NCI-H526 (cell line): ENCODE data around the gene ZBTB22.

Source experiments
- DNase-seq, 2 experiments: peaks; one replicate each; lab custom pipeline; 2025; lab: John Stamatoyannopoulos, UW

ZBTB22 gene

DNA sequence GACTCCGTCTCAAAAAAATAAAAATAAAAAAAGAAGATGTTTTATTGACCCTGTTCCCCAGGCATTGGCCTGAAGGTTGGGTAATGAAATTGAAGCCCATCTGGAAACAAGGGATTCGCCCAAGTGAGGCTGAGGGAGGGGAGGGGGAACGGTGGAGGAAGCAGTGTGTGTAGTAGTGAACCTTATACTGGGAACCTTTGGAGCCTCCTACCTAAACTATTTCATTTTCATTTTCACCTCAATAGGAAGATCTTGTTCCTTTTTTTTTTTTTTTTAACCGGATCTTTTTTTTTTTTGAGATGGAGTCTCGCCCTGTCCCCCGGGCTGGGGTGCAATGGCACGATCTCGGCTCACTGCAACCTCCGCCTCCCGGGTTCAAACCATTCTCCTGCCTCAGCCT is 13.2 kb upstream of the ZBTB22 start:
- DNase-seq, result no peak

DNA sequence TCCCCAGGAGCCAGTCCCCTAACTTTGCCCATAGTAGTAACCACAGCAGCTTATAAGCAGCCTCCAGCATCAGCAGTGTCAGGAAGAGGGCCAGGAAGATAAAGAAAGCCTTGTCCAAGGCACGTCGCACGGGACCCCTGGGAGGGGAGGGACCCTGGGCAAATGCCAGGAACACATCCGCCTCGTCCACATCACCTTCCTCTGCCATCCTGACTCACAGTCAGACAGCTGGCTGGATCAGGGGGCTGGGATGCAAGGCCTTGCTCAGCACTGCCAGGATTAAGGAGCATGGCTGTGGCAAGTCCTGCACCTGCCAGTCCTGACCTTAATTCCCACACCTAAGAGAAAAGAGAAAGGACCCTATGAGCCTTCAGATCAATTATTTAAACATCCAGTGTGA is 11.5 kb upstream of the ZBTB22 start:
- DNase-seq, result no peak

DNA sequence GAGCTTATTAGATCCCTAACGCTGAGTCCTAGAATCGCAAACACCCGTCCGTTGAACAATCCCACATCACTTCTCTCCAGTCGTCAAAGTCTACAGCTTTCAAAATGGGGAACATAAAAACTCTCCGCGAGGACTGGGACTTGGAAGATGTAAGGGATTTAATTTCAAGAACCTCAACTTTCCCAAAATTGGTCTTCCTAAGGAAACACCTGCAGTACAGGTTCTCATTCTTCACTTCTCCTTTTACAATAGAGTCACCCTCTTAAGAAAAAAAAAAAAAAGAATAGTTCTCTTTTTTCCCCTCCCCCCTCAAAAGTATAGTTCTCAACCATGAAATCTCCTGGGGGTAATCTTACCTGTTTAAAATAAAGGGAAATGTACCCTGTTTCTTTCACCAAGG is 6.6 kb upstream of the ZBTB22 start:
- peak in 1 of 2 experiments; percentile 47 for DNase-seq

DNA sequence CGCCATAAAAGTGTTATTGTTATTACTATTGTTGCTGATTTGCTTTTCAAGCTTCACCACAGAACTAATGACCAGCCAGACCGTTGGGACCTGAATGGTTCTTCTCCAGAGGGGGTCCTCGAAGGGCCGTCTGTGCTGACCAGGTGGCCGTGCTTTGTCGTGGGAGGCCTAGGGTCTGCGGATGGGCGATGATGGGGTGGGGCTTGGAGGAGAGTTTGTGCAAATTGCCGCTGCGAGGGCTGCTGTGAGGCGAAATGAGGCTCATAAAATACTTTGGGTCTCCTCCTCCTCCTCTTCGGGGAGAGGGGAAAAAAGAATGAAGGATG is 6.0 kb upstream of the ZBTB22 start:
- DNase-seq, result no peak

DNA sequence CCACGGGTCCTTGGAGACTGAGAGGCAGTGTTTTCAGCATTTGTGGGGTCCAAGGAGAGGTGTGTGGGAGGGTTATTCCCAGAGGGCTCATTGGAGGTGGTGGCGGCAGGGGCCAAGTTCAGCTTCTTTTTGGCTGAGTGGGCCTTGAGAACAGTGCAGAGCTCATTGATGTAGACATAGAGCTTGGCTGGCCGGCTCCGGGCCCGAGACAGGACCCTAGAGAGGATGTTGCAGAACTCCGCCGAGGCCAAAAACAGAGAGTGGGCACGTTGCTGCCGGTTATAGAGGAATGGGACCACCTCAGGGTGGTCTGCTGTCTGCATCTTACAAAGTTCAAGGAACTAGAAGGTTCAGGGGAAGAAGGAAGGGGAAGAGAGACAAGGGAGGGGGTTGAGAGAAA is 3.7 kb upstream of the ZBTB22 start:
- no peak for DNase-seq

DNA sequence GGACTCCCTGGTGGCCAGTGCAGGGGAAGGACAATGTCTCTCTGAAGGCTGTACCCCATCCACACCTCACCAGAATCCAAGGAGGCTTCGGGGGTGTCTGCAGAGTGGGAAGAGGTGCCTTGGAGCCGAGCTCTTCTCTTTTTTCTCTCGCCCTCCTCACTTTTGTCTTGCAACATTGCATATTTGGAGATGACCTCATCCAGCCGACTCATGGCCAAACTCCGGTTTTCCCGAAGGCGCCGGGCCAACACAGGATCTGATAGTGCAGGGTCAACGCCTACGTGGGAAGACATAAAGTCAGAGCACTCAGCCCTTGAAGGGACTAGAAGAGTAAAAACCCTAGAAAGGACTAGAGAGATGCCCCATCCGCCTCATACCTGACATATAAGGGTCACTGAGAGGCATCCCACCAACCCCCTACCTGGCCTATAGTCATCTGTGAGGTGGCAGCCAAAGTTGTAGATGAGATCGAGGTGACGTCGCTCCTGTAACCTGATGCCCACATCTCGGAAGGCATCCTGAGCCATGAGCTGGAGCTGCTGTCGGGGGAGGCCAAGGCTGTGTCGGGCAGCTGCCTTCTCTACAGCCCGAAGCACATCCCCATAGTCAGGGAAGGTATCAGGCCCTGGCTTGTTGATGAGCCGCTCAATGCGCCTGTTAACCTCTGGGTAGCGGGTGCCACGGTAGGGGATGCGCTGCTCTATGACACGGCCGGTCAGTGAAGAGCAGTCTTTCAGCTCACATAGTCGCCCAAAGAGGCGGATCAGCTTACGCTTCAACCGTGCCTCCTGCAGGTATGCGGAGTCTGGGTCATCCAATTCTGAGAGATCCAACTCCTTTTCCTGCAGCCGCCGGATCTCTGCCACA is 3.0 kb upstream of the ZBTB22 start:
- DNase-seq, result peak; percentile 6 to 56

DNA sequence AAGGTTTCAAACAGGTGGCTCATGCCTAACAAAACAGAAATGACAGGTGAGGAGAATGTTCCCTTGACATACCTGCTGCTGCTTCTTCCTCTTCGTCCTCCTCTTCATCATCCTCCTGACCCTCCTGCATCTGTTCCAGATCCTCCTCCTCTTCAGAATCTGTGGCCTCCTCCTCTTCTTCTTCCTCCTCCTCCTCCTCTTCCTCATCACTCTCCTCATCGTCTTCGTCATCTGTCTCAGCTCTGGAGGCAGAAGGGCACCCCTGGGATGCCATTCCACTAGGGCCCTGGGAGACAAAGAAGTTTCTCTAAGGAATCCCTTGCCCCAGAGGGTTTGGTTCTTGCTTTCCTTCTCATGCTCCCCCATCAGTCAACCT is 2.4 kb upstream of the ZBTB22 start:
- DNase-seq, result no peak

DNA sequence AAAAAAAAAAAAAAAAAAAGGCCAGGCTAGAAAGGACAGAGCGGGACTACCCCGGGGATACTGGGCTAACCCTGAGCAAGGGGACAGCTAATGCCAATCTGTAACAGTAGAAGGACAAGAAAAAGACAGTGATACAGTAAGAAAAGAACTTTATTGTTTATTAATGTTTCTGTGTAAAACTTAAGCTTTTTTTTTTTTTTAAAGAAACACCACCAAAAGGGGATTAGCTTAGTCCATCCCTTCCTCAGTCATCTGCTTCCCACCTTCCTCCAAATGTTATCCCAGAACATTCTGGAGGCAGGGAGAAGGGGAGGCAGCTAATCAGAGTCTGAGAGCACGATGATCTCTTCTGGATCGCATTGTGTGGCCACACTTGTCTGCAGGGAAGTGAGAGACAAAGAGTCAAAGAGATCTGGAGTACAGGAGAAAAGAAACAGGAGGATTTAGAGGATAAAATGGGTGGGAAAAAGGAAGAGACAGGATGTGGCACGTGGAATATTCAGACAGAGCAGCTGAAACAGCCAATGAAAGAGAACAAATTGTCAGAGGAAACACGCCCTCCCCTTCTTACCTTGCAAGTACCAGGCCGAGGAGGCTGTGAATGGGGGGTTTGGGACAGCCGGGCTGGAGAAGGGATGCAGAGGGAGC is 1.0 kb upstream of the ZBTB22 start:
- no peak for DNase-seq

DNA sequence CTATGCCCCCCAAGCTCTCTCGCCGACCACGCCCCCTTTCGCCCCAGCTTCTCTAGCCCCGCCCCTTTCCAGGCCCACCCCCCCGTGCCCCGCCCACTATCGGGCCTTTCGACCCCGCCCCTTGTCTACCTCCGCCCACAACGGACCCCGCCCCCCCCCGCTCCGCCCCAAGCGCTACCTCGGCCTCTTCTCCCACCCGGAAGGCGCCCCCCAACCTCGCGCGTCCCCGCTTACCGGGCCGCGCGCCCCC is 200 bp downstream of the ZBTB22 start:
- DNase-seq, result no peak

DNA sequence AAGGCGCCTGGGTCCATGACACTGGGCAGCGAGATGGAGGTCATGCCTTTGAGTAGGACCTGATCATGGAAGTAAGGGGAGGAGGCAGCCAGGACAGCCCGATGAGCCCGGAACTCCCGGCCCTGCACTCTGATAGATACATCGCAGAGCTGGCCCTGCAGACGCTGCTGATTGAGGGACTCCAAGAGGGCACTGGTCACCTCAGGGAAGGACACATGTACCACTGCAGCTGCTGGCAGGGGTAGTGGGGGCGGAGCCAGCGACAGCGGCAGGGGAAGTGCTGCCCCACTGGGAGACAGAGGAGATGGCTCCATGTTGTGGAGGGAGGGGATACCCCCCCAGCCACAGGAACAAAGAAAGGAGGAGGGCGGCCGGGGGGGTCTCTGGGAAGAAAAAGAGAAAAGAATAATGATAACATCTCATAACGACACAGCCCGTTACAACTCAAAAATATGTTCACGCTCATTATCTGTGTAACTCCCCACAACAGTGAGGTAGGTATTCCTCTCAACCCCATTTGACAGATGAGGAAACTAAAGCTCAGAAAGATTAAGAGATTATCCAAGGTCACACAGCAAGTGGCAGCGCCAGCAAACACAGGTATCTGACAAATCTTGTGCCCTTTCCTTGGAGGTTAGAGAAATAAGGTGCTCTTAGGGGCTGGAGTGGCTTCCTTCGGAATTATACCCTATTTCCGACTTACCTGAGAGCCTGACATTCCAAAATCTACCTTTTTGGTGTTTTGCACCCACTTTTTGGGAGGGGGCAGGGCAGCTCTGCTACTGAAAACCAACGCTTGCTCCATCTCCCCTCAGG is 733 bp downstream of the ZBTB22 start:
- DNase-seq, result no peak

DNA sequence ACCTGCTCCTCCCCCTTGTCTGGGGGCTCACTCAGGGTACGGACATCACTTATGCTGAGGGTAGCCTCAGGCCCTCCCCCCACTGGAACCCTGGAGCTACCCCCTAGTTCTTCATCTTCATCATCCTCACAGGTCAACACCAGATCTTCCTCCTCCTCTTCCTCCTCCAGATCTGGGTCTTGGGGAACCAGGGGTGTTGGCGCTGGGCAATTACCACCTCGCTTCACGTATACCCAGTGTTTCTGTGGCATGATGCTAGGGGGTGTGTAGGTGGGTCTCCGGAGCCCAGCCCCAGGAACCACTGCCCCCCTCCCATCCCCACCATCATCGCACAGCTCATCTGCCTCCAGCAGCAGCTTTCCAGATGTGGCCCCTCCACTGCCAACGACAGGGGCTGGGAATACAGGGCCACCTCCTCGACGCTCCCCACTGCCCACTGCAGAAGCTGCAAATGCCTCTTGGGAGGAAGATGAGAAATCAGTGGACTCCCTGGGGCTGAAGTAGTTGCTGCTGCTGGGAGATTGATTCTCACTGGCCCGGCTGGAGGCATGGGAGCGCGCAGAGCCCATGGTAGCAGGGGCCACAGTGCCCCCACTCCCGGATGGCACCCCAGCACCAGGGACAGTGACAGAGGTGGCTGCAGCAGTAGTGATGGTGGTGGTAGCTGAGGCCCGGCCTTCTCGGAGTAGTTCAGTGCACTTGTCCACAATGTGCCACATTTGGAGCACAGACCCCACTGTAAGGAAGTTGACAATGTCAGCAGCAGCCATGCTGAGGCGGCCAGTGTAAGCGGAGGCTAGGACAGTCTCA is 1.5 kb downstream of the ZBTB22 start:
- DNase-seq, result no peak

DNA sequence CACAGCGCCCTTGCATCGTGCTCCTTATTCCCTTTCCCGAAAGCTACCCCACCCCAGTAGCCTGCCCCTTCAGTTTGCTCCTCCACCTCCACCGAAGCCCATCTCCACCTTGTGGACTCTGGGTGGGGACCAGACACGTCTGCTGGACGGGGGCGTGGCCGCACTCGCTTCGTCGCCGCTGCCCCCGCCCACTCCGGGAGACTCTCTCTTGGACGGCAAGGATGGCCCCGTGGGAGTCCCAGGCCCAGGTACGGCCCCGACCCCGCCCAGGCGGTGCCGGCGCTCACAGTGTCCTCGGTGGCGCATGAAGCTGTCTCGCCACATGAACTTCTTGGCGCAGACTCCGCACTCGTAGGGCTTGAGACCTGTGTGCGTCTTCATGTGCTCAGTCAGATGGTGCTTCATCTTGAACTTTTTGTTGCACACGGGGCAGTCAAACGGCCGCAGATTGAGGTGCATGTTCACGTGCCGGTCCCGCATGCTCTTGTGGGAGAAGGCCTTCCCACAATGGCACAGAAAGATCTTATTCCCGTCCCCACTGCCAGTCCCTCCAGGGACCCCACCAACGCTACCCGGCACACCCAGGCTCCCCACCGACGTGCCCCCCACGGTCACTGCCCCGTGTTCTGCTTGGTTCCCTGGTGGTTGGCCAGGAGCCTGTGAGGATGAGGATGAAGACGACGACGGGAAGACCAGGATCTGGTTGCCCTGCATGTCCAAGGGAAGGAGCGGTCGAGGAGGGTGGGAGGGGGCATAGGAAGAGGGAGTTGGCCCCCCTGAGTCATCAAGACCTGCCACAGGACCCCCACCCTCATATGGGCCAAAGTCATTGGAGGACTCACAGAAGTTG is 2.4 kb downstream of the ZBTB22 start:
- DNase-seq, result peak; percentile 27 to 87

DNA sequence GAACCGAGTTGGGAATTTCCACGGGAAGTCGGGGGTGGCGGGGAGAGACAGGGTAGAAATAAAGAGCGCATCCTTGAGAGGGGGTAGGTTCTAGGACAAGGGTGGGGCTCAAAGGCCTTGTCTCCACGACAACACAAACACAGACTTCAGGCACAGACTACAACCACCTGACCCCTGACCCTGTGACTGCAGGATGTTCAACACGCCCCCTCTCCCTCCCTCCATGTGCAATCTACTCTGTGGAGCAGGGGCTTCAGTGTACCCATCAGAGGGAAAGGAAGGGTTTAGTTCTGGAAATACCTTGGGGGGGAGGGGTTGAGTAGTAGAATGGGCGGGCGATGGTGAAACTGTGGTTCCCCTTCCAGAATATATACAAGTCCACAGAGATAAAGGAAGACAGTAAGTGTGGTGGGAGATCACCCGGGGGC is 3.0 kb downstream of the ZBTB22 start:
- peak; percentile 27 to 56 for DNase-seq

DNA sequence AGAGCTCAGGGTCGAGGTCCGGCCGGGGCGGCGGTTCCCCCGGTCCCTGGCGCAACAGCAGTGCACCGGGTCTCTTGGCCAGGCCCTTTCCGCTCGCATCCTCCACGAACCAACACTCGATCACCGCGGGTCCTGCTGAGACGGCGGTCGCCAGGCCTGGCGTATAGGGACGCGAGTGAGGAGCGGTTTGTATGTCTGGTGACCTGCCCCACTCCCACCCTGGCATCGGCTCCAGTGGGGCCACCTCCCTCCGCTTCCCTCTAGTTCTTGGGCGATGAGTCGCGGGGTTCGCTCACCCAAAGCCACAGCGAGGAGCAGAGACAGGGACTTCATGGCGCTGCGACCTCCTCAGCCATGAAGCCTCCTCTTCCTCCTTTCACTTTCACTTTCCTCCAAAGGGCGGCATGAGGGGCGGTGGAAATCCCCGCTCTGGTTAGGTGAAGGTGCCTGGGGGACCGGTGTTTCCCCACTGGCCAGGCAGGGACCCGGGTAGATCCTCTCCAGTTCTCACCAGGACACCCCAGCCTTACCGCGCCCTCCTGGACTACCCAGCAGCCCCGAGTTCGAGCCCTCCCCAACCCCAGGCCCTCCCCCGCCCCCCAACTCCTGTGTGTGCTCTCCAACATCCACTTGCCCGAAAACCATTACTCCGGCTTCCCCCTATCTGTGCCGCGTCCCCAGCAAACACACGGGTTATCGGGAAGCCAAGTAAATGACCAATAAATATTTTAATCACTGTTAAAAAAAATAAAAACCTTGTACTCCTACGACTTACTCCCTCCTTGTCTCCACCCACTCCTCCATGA is 3.6 kb downstream of the ZBTB22 start, which contains the start of gene TAPBP:
Gene TAPBP, minus strand, starts transcription at position 370 of the 806 bp plus-strand sequence. Its CDS starts 37 bp downstream, at position 333.
- DNase-seq, result peak; percentile 63 to 70

DNA sequence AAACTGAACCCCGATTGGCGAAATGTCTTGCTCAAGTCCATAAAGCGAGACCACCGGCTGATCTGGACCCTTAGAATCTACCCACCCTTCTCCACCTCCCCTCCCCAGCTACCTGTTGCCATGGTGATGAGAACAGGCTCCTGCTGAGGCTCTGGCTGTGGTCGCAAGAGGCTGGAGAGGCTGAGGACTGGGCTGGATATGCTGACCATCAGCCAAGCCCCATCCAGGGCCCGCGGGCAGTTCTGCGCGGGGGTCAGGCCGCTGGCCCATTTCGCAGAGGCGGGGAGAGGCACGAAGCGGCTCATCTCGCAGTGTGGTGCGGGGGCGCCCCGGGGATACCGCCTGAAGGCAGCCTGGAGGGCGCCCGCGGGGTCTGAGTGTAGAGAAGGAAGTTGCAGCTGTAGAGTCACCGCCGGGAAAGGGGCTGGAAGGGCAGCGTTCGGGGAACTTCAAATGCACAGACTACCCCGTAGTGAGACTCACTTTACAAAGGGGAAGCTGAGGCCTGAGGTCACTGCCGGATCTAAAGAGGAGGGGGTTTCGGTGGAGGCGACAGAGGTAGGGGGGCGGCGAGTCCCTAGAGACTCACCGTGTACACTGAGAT is 4.3 kb downstream of the ZBTB22 start:
- DNase-seq, result peak; percentile 42 to 66

DNA sequence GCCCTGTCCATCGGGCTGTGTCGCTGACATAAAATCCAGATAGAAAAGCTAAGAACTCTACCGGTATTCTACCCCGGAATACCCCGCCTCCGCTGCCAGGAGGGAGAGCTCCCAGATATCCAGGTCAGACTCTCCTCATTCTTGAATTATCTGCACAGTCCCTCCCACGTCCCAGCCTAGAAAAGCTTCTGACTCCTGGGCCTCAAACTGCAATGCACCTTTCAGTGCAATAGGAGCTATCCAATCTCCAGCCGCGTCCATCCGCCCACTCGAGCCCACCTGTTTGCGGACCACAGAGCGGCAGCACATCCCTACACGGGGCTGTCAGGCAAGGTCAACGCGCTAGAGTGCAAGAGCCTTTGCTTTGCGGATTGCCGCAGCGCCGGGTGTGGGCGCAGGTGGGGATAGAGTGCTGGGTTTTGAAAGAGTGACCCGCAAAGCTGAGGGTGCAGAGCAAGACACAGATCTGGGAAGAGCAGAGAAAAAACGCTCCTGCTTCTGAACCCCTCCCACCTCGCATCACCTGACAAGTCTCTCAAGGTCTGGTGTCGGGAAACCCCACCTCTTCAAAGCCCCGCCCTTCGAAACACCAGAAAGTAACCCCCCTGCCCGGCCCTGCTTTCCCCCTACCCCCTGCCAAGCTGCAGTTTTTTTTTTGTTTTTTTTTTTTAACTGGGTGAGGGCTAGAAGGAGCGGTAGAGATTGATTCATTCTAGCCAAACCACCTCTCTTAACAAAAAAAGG is 5.0 kb downstream of the ZBTB22 start:
- peak; percentile 86 to 91 for DNase-seq

DNA sequence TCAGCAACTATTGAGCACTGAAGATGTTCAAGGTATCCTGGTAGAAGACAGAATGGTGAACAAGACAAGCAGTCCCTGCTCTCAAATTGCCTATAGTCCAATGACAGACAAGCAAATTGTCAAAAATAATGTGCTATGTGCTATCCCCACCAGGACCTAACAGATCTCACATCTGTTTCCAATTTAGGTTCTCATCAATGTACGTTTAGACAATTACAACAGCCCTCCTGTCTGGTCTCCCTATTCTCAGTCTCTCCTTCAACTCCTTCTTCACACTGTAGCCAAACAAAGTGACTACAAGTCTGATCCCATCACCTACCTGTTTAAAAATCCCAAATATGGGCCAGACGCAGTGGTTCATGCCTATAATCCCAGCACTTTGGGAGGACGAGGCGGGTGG is 11.2 kb downstream of the ZBTB22 start:
- DNase-seq, result no peak

DNA sequence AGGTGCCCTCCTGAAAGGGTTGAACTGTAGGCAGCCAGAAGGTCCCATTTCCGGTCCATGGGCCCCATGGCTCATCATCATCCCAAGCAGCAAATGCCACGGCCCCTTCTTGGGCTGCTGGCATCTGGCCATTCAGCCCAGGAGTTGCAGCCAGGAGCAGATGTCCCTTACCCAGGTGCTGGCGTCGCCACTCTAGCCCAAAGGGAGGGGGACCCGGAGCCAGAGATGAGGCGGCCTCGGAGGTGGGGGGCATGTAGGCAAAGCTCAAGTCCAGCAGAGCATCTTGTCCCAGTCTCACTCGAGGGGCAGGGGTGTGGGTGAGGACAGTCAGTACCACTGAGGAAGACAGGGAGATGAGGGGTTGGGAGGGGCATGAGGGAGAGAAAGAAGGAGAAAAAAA is 12.5 kb downstream of the ZBTB22 start:
- no peak for DNase-seq

DNA sequence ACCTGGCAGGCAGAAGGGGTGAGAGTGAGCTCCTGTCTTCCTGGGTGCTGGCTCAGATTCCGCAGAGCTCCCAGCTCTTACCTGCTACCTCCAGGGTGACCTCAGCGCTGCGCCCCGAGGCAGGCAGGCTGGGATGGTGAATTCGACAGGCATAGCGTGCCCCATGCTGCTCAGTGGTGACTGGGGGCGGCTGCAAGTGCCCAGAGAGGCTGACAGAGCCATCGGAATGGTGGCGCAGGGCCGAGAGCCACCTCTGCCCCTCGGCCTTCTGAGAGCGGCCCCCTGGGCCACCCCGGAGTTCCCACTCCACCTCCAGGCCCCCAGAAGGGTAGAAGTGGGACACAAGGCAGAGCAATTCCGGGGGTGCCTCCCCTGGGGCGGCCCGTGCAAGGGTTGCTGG is 13.3 kb downstream of the ZBTB22 start:
- no peak for DNase-seq
